Right hindlimb (tissue), 1 donor: ENCODE measurements around the gene STRIP1.

Experiments
- DNase-seq: peaks from one replicate; pipeline ENCODE4 v3.0.0-alpha.2; 2018

STRIP1 gene

DNA sequence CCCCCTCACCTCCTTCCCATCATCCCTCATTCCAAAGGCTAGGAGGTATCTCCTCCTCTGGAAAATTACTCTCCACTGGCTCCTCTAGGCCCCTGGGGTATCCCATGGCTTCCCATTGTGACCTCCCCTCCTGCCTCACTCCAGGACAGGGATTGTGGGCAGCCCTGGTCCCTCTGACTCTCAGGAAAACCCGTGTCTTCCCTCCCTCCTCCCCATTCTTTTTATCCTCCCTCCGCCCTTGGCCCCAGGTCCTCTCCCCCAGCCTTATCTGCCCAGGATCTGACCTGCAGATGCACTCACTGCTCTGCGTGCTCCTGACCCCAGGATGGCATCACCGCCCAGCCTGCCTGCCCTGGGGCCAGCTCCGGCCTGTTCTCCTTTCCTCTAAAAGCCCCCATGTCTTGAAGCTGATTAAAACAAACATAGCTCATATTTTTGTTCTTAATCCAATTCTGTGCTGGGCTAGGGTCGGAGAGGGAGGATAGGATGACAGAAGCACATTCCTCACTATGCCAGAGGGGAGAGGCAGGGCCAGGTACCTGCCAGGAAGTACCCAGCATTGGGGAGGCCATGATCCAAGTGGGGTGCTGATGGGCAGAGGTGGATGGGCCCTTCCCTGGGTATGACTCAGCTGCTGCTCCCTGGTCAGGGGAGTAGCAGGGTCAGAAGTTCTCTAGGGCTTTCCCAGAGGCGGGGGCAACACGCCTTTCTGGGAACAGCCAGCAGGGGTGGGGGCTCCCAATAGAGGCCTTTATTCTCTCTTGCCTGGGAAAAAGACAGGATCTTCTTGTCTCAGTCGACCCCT, 64.0 kb downstream of the STRIP1 start:
- DNase-seq = no peak

DNA sequence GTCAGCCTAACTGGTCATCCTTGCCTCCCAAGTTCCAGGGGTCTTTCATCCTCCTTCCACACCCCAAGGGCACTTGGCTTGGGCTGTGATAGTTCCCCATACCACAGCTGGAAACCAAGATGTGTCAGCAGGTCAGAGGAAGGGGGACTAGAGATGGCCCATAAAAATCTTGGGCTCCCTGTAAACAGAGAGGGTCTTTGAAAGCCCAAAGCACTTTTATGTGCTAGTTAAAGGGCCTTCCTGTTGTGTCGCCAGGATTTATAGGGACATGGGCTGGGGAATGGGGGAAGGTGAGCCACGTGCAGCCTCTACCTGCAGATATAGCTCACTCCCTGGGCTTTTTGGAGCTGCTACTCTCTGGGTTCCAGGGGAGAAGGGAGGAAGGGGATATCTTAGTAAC, 65.9 kb downstream of the STRIP1 start:
- no peak for DNase-seq

DNA sequence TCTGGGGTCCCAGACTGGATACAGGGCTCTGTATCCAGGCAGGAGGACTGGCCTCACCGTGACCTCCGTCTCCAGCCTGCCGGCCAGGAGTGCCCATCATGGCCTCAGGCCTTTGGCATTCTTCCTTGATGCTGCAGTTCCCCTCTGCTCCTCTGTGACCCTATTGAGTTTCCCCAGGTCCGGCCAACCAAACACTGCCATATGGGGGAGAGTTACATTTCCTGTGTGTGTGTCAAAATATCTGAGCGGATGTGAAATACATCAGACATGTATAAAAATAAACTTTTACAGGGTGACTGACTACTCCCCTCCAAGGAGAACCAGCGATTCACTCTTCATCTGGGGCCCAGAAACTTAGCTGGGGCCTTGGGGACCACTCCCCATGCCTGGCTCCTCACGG, 67.7 kb downstream of the STRIP1 start:
- DNase-seq = no peak
